CD1c-positive myeloid dendritic cell (primary cell): Measurements from ENCODE around the gene ADAP1.
A peak's percentile ranks its signal among the peaks of the same experiment; 100 is the strongest.

Source experiments
- DNase-seq: peaks from one replicate; pipeline ENCODE4 v3.0.0-alpha.2; 2016; ENCODE audit errors: extremely low spot score

The ADAP1 gene

GRCh38 chr7:922334-923107, 32.0 kb downstream of the ADAP1 start:
- DNase-seq, result peak; percentile 37

- DNase-seq, result no peak
Measured at GRCh38 chr7:921581-922333, 32.7 kb downstream of the ADAP1 start.

- no peak for DNase-seq
Measured at GRCh38 chr7:921071-921461, 33.4 kb downstream of the ADAP1 start.

- DNase-seq, result no peak
Measured at GRCh38 chr7:920351-921070, 34.0 kb downstream of the ADAP1 start.

- DNase-seq, result no peak
Measured at GRCh38 chr7:919924-920341, 34.5 kb downstream of the ADAP1 start.

- no peak for DNase-seq
Measured at GRCh38 chr7:919114-919442, 35.4 kb downstream of the ADAP1 start.

- no peak for DNase-seq
Measured at GRCh38 chr7:918441-919113, 35.9 kb downstream of the ADAP1 start.

- no peak for DNase-seq
Measured at GRCh38 chr7:918118-918425, 36.4 kb downstream of the ADAP1 start.

- DNase-seq, result no peak
Measured at GRCh38 chr7:917255-918117, 37.0 kb downstream of the ADAP1 start.

GRCh38 chr7:916291-916941, 38.1 kb downstream of the ADAP1 start:
- DNase-seq, result no peak

GRCh38 chr7:915291-916218, 38.9 kb downstream of the ADAP1 start:
- no peak for DNase-seq

GRCh38 chr7:914521-915194, 39.8 kb downstream of the ADAP1 start:
- DNase-seq, result no peak

- DNase-seq, result no peak
Measured at GRCh38 chr7:913736-914520, 40.6 kb downstream of the ADAP1 start.

- DNase-seq, result no peak
Measured at GRCh38 chr7:911791-912480, 42.5 kb downstream of the ADAP1 start.

- DNase-seq, result no peak
Measured at GRCh38 chr7:910931-911431, 43.5 kb downstream of the ADAP1 start.

GRCh38 chr7:910441-910861, 44.0 kb downstream of the ADAP1 start:
- no peak for DNase-seq
